ENCODE results near the gene CACUL1.

Gene CACUL1

DNA sequence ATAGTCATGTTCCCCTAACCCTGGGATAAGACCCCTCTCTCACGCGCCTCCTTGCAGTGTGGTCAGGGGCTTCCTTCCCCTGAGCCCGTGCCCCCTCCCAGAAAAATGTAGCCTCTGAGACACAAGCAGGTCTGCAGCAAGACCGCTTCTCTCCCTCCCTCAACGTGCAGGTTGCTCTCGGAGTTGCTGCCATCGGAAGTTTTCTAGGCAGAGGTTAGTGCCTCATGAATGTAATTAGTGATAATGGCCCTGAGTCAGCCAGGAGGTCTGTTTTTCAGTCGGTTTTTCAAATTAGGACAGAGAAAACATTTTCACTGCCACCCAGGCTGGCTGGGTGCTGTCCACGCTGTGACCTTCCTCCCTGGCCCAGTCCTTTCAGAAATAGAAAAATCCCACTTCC is 116.1 kb downstream of the CACUL1 start:
- H3K4me3 ChIP-seq (ENCODE audit: low read length) = no peak overlapping the region
- TF ChIP-seq, protein P1, sequence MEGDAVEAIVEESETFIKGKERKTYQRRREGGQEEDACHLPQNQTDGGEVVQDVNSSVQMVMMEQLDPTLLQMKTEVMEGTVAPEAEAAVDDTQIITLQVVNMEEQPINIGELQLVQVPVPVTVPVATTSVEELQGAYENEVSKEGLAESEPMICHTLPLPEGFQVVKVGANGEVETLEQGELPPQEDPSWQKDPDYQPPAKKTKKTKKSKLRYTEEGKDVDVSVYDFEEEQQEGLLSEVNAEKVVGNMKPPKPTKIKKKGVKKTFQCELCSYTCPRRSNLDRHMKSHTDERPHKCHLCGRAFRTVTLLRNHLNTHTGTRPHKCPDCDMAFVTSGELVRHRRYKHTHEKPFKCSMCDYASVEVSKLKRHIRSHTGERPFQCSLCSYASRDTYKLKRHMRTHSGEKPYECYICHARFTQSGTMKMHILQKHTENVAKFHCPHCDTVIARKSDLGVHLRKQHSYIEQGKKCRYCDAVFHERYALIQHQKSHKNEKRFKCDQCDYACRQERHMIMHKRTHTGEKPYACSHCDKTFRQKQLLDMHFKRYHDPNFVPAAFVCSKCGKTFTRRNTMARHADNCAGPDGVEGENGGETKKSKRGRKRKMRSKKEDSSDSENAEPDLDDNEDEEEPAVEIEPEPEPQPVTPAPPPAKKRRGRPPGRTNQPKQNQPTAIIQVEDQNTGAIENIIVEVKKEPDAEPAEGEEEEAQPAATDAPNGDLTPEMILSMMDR (IDR thresholded peaks at IDR 0.05; ENCODE audit: insufficient read depth, low read depth, low read length, missing control alignments) = no peak
- no peak for DNase-seq (ENCODE audit: low read depth)

DNA sequence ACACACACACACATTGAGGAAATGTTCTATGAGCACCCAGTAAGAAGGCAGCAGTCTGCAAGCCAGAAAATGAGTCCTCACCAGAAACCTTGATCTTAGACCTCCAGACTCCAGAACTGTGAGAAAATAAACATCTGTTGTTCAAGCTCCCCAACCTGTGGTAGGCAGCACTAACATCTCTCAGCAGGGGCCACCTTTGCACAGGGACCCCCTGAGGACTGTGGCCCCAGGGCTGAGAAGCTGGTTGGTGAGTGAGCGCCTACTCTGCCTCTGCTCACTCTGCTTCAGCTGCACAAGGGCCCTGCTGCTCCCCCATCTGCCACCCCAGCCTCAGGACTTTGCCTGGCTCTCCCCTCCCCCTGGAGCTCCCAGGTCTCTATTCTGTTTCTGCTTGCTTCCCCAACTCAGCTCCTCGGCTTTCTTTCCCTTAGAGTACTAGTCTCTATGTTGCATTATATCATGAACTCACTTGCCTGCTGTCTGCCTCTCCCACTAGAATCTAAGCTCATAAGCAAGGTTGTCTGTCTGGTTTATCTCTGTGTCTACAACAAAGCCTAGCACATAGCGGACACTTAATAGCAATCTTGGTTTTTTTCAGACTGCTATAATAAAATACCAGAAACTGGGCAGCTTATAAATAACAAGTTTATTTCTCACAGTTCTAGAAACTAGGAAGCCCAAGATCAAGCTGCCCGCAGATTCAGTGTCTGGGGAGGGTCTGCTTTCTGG is 118.9 kb downstream of the CACUL1 start:
- TF ChIP-seq, protein P1 (IDR thresholded peaks at IDR 0.05; ENCODE audit: insufficient read depth, low read depth, low read length, missing control alignments) = no peak

DNA sequence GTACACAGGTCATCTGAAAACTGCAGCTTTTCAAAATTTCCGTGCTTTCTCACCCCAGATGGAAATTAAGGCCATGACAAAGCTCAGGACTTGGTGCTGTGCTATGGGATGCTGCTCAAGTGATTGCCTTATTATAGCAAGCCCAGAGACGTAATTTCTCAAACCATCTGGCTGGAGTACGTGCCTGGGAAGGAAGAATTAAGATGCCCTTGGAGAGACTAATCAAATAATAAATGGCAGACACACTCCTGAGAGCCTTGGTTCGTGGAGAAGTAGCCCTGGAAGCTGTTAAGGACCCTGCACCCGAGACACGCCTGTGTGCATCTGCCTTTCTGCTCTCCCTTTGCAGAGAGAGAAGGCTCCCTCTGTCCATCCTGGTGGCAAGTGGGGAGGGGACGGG is 121.0 kb downstream of the CACUL1 start:
- TF ChIP-seq, protein P1 (IDR thresholded peaks at IDR 0.05; ENCODE audit: insufficient read depth, low read depth, low read length, missing control alignments) = no peak
- H3K4me3 ChIP-seq (ENCODE audit: low read length) = no peak overlapping the region
- no peak for DNase-seq (ENCODE audit: low read depth)

More for the DNA sequence above, 118.9 kb downstream of the CACUL1 start:
- no peak for DNase-seq (ENCODE audit: low read depth)
- H3K4me3 ChIP-seq (ENCODE audit: low read length) = no peak overlapping the region

DNA sequence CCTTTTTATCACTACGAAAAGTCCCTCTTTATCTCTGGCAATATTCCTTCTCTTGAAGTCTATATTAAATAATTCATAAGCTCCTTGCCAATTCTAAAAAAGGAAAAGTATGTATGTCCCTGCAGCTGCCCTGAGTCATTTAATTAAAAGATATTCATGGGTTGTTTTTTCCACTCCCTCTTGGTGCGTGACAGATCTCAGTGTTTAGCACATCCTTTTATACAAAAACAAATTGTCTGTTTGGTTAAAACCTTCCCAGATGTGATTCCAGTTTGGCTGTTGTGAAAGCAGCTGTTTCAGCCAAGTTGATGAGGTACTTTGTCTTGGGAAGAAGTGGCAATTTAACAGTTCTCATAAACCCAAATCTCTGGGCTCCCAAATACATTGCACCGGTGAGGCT is 125.6 kb downstream of the CACUL1 start:
- no peak for DNase-seq (ENCODE audit: low read depth)
- TF ChIP-seq, protein P1 (IDR thresholded peaks at IDR 0.05; ENCODE audit: insufficient read depth, low read depth, low read length, missing control alignments) = no peak
- no peak overlapping the region for H3K4me3 ChIP-seq (ENCODE audit: low read length)

DNA sequence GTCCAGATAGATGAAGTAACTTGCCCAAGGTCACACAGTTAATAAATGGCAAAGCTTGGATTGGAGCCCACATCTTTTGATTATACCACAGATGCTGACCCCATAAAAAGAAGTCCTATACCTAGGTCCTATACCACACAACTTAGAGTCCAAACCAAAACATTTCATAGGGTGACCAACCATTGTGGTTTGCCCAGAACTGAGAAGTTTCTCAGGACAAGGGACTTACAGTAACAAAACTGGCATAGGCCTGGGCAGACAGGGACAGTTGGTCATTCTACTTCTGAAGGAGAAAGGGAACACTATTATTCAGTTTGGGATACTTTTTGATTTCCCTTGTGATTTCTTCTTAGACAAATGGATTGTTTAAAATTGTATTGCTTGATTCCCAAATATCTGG is 126.4 kb downstream of the CACUL1 start:
- TF ChIP-seq, protein P1 (IDR thresholded peaks at IDR 0.05; ENCODE audit: insufficient read depth, low read depth, low read length, missing control alignments) = no peak
- no peak for DNase-seq (ENCODE audit: low read depth)

DNA sequence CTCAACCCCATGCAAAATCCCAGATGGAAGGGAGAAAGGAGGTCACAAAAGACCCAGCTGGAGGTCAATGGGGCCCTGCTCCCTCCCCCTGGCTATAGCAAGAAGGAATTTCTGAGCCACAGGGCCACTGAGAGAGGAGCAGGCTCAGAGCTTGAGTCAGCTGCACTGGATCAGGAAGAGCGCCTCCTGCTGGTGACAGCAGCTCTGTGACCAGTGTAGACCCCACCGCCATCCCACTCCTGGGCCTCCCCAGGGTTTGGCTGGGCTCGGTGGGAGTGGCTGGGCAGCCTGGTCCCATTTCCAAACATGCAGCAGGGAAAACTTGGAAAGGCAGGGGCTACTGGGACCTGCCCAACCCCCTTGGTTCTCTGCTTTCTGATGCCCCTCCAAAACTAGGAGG is 127.8 kb downstream of the CACUL1 start:
- TF ChIP-seq, protein P1 (IDR thresholded peaks at IDR 0.05; ENCODE audit: insufficient read depth, low read depth, low read length, missing control alignments) = no peak
- DNase-seq (ENCODE audit: low read depth) = no peak
- no peak overlapping the region for H3K4me3 ChIP-seq (ENCODE audit: low read length)

More for the DNA sequence above, 126.4 kb downstream of the CACUL1 start:
- no peak overlapping the region for H3K4me3 ChIP-seq (ENCODE audit: low read length)

Measured in epithelial cell of esophagus (primary cell).